ENCODE results near the gene SLX9.

DNA sequence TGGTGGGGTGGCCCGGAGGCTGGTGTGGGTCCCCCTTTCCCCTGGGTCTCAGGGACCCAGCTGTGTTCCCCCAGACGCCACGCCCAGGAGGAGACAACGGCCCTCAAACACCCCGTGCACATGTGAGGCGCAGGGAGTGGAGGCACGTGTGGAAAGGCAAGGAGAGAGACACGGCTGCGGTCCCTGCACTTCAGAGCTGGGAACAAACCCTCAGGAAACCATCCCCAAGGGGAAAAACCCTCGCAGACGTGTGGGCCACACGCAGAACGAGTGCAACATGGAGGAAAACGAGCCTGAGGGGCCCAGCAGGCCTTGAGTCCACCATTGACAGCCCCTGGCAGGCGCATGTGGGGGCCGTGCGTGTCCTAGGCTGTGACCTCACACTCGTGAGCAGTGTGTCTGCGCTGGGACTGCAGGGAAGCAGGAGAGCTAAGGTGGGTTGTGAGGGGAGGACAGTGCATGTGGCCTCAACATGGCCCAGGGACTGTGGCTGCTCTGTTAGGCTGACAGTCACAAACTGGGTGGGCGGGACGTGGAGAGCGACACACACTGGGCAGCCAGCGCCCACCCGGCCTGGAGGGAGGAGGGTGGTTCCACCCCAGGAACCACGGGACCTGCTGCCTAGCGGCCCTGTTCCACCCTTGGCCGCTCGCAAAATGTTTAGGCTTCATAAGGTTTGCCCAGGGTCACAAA, 39.1 kb upstream of the SLX9 start:
- no peak for TF ChIP-seq POLR2AphosphoS5 (IDR thresholded peaks at IDR 0.05)
- TF ChIP-seq, protein P1, sequence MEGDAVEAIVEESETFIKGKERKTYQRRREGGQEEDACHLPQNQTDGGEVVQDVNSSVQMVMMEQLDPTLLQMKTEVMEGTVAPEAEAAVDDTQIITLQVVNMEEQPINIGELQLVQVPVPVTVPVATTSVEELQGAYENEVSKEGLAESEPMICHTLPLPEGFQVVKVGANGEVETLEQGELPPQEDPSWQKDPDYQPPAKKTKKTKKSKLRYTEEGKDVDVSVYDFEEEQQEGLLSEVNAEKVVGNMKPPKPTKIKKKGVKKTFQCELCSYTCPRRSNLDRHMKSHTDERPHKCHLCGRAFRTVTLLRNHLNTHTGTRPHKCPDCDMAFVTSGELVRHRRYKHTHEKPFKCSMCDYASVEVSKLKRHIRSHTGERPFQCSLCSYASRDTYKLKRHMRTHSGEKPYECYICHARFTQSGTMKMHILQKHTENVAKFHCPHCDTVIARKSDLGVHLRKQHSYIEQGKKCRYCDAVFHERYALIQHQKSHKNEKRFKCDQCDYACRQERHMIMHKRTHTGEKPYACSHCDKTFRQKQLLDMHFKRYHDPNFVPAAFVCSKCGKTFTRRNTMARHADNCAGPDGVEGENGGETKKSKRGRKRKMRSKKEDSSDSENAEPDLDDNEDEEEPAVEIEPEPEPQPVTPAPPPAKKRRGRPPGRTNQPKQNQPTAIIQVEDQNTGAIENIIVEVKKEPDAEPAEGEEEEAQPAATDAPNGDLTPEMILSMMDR (IDR thresholded peaks at IDR 0.05), result no peak
- TF ChIP-seq POLR2A (IDR thresholded peaks at IDR 0.05), result no peak
